ENCODE data around the gene PPP2R5A.

PPP2R5A gene

GRCh38 chr1:212396638-212397037, 111.4 kb downstream of the PPP2R5A start:
- no peak for ATAC-seq (ENCODE audit: insufficient read depth, low read depth)
- H3K79me2 ChIP-seq (ENCODE audit: insufficient read depth, low read length), result peaks cover 28% of the 10 kb centered on the region; the same call in 1 of the 2 replicates

DNA sequence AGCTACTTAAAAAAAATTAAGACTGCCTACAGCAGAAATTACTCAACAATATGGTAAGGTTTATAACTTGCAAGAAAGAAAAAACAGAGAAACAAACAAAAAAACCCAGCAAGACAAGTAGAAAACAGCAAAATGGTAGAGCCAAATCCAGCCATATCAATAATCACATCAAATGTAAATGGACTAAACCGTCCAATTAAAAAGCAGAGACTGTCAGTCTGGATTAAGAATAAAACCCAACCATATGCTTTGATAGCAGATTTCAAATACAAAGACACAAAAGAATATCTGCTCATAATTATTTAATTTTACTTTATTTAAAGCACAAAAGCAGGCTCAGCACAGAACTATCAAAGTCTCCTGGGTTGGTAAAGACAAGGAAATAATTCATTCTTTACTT, 112.0 kb downstream of the PPP2R5A start:
- TF ChIP-seq EZH2 (IDR thresholded peaks at IDR 0.05; ENCODE audit: borderline replicate concordance, low read depth, low read length, severe bottlenecking), result no peak
- TF ChIP-seq, protein P1, sequence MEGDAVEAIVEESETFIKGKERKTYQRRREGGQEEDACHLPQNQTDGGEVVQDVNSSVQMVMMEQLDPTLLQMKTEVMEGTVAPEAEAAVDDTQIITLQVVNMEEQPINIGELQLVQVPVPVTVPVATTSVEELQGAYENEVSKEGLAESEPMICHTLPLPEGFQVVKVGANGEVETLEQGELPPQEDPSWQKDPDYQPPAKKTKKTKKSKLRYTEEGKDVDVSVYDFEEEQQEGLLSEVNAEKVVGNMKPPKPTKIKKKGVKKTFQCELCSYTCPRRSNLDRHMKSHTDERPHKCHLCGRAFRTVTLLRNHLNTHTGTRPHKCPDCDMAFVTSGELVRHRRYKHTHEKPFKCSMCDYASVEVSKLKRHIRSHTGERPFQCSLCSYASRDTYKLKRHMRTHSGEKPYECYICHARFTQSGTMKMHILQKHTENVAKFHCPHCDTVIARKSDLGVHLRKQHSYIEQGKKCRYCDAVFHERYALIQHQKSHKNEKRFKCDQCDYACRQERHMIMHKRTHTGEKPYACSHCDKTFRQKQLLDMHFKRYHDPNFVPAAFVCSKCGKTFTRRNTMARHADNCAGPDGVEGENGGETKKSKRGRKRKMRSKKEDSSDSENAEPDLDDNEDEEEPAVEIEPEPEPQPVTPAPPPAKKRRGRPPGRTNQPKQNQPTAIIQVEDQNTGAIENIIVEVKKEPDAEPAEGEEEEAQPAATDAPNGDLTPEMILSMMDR (IDR thresholded peaks at IDR 0.05; ENCODE audit: borderline replicate concordance, extremely low read depth, low read length, poor library complexity, severe bottlenecking), result no peak
- peaks cover 43% of the 10 kb centered on the region for H3K36me3 ChIP-seq (ENCODE audit: insufficient read depth, low read length)
- H4K20me1 ChIP-seq (ENCODE audit: insufficient read depth, low read length), result no peaks in the 10 kb centered on the region
- no peak overlapping the region for H2AFZ ChIP-seq (ENCODE audit: low read depth, low read length)
- H3K9me3 ChIP-seq (ENCODE audit: insufficient read depth, low read length, severe bottlenecking), result peaks cover 18% of the 10 kb centered on the region
- H3K27me3 ChIP-seq (ENCODE audit: insufficient read depth, low read length, poor library complexity), result no peaks in the 10 kb centered on the region
- no peak overlapping the region for H3K27ac ChIP-seq (ENCODE audit: low read length)
- no peak overlapping the region for H3K4me2 ChIP-seq (ENCODE audit: insufficient read depth, low read length)
- H3K4me3 ChIP-seq (ENCODE audit: low read depth in 1 of 2, low read length in 2 of 2), result no peak overlapping the region
- ATAC-seq (ENCODE audit: insufficient read depth, low read depth) (no peak), DNase-seq (no peak)
- no peak overlapping the region for H3K9ac ChIP-seq (ENCODE audit: low read depth, low read length)
- no peaks in the 10 kb centered on the region for H3K4me1 ChIP-seq (ENCODE audit: insufficient read depth, low read length)
- peaks cover 28% of the 10 kb centered on the region; the same call in 1 of the 2 replicates for H3K79me2 ChIP-seq (ENCODE audit: insufficient read depth, low read length)

More at GRCh38 chr1:212396638-212397037, 111.4 kb downstream of the PPP2R5A start:
- Histone ChIP-seq H3K9me3 (ENCODE audit: insufficient read depth, low read length, severe bottlenecking) (peaks cover 18% of the 10 kb centered on the region), H3K4me1 (ENCODE audit: insufficient read depth, low read length) (no peaks in the 10 kb centered on the region), H4K20me1 (ENCODE audit: insufficient read depth, low read length) (no peaks in the 10 kb centered on the region), H2AFZ (ENCODE audit: low read depth, low read length) (no peak overlapping the region), H3K27ac (ENCODE audit: low read length) (no peak overlapping the region), H3K4me3 (ENCODE audit: low read depth in 1 of 2, low read length in 2 of 2) (no peak overlapping the region), H3K4me2 (ENCODE audit: insufficient read depth, low read length) (no peak overlapping the region), H3K27me3 (ENCODE audit: insufficient read depth, low read length, poor library complexity) (no peaks in the 10 kb centered on the region), H3K9ac (ENCODE audit: low read depth, low read length) (no peak overlapping the region), H3K36me3 (ENCODE audit: insufficient read depth, low read length) (peaks cover 41% of the 10 kb centered on the region)
- no peak for DNase-seq
- no peak for TF ChIP-seq EZH2 (IDR thresholded peaks at IDR 0.05; ENCODE audit: borderline replicate concordance, low read depth, low read length, severe bottlenecking)
- TF ChIP-seq, protein P1 (IDR thresholded peaks at IDR 0.05; ENCODE audit: borderline replicate concordance, extremely low read depth, low read length, poor library complexity, severe bottlenecking), result no peak

DNA sequence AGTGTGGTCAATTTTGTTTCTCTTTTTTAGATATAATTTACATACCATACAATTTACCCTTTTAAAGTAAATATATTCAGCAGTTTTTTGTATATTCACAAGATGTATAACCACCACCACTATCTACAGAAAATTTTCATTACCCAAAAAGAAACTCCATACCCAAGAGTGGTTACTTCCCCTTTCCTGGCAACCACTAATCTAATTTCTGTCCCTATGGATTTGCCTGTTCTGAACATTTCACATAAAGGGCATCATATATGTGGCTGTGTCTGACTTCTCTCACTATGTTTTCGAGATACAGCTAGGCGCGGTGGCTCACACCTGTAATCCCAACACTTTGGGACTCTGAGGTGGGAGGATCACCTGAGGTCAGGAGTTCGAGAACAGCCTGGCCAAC, 115.8 kb downstream of the PPP2R5A start:
- Histone ChIP-seq H3K36me3 (ENCODE audit: insufficient read depth, low read length) (peaks cover 71% of the 10 kb centered on the region), H4K20me1 (ENCODE audit: insufficient read depth, low read length) (no peaks in the 10 kb centered on the region), H3K9me3 (ENCODE audit: insufficient read depth, low read length, severe bottlenecking) (peaks cover 18% of the 10 kb centered on the region), H2AFZ (ENCODE audit: low read depth, low read length) (no peak overlapping the region), H3K79me2 (ENCODE audit: insufficient read depth, low read length) (peaks cover 26% of the 10 kb centered on the region; the same call in 1 of the 2 replicates), H3K4me1 (ENCODE audit: insufficient read depth, low read length) (no peaks in the 10 kb centered on the region), H3K27ac (ENCODE audit: low read length) (no peak overlapping the region), H3K4me3 (ENCODE audit: low read depth in 1 of 2, low read length in 2 of 2) (no peak overlapping the region), H3K9ac (ENCODE audit: low read depth, low read length) (no peak overlapping the region), H3K27me3 (ENCODE audit: insufficient read depth, low read length, poor library complexity) (no peaks in the 10 kb centered on the region), H3K4me2 (ENCODE audit: insufficient read depth, low read length) (no peak overlapping the region)
- TF ChIP-seq, protein P1 (IDR thresholded peaks at IDR 0.05; ENCODE audit: borderline replicate concordance, extremely low read depth, low read length, poor library complexity, severe bottlenecking), result no peak
- TF ChIP-seq EZH2 (IDR thresholded peaks at IDR 0.05; ENCODE audit: borderline replicate concordance, low read depth, low read length, severe bottlenecking), result no peak
- ATAC-seq (ENCODE audit: insufficient read depth, low read depth) (no peak), DNase-seq (no peak)

All from DND-41 (cell line).